Lower leg skin (tissue), 3 donors: ENCODE data around the gene C2orf69.

Source experiments
- CTCF ChIP-seq, 3 donors: fragments of 450-650 bp; IDR thresholded peaks; one replicate each; pipeline ENCODE4 v1.5.1; 2016; ENCODE audit warnings: antibody characterized with exemption in 3 of 3, mild to moderate bottlenecking in 3 of 3, moderate library complexity in 2 of 3
- POLR2A ChIP-seq, 2 donors: fragments of 450-650 bp; IDR thresholded peaks; one replicate each; pipeline ENCODE4 v1.6.1; 2016 to 2017; ENCODE audit warnings: antibody characterized with exemption in 2 of 2, mild to moderate bottlenecking in 1 of 2, moderate library complexity in 1 of 2

- TF ChIP-seq CTCF (IDR thresholded peaks at IDR 0.05) (no peak), POLR2A (IDR thresholded peaks at IDR 0.05) (no peak)
These were observed 46.9 kb downstream of the C2orf69 start for GRCh38 chr2:199958014-199958413.
